Stimulated activated CD8-positive, alpha-beta memory T cell treated with anti-CD3 and anti-CD28 coated beads, Interleukin-15, amount 100 ng/mL, for 4 hours (primary cell): ENCODE measurements around the gene MSANTD1.

ENCODE experiments used
- DNase-seq, 2 donors: peaks; one replicate each; pipeline ENCODE4 v3.0.0-alpha.2; 2020; ENCODE audit warnings: low read depth in 2 of 2

The MSANTD1 gene

DNA sequence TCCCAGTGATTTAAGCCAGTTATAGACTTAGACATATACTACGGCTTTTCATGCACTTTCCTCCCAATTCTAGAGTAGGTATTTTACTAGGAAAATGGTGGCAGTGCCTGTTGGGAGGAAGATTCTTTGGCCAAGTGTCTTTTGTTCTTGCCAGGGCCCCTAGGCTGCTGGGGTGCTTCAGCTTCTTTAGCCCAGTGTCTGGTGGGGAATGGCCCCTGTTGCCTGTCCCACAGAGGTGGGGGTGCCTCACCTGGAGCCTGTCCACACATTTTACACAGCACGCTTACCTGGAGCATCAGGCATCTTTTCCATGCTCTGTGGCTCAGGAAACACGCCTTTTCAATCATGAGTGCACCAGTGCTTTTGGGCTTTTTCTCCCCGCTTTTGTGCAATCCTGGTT is 33.2 kb upstream of the MSANTD1 start:
- no peak for DNase-seq

DNA sequence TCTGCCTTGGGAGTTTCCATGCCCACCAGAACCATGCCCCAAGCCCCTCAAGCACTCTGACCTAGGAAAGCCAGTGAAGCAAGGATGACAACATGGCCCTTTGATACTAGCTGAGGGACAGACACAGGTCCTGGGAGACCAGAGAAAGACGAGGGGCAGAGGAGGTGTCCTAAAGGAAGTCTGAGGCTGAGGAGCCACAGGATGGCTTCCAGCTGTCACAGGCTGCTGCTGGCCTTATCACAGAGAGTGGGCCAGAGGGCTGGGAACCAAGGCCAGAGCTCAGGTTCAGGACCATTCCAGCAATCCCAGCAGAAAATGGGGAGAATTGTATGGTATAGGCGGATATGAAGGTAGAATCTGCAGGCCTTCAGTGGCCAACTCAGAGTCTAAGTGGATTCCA is 31.7 kb upstream of the MSANTD1 start:
- no peak for DNase-seq

DNA sequence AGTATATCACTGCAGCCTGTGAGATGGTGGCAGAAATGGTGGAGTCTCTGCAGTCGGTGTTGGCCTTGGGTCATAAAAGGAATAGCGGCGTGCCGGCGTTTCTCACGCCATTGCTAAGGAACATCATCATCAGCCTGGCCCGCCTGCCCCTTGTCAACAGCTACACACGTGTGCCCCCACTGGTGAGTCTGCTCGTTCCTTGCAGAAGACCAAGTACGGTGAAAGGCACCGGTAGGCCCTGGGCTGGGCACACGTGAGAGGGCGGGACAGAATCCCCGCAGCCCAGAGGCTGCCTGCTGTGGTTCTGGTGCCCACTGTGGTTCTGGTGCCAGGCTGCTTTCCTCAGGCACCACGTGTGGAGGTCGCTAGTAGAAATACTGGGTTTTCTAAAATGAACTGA is 31.2 kb upstream of the MSANTD1 start:
- no peak for DNase-seq

DNA sequence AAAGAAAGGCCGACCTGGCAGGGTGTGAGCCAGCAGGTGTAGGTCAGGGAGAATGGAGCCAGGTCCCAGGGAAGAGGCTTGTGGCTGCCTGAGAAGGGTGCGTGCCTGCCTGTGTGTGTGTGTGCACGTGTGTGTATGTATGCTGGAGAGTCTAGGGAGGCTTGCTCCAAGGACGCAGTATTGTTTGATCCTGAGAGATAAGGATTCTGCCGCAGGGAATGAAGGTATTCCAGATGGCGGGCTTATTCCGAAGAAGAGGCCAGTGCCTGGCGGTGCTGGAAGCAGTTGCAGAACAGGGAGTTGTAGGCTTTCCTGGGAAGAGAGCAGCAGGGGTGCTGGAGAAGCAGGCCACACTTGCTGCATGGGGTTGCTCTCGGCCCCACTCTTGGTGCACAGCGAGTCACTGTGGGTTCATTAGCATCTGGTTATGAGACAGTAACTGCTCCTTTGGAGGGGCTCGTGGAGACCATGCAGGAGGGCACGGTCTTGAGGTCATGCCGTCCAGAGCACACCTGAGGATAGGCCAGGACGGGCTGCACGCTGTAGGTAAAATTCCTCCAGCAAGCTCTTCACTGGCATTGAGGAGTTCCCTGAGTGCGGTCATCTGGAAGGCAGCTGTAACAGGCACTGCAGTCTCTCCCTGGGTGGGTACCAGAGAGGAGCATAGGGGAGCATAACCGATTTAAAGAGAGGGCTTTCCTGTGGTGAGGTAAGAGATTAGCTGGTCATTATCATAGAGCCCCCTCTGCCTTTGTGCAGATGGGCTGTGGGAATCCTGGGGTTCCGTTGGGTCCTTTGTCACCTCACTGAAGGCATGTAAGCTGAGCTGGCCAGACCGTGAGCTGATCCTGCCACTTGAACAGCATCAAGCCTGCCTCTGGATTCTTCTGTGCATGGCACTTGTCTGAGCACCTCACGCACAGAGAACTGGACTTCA is 29.9 kb upstream of the MSANTD1 start:
- no peak for DNase-seq

DNA sequence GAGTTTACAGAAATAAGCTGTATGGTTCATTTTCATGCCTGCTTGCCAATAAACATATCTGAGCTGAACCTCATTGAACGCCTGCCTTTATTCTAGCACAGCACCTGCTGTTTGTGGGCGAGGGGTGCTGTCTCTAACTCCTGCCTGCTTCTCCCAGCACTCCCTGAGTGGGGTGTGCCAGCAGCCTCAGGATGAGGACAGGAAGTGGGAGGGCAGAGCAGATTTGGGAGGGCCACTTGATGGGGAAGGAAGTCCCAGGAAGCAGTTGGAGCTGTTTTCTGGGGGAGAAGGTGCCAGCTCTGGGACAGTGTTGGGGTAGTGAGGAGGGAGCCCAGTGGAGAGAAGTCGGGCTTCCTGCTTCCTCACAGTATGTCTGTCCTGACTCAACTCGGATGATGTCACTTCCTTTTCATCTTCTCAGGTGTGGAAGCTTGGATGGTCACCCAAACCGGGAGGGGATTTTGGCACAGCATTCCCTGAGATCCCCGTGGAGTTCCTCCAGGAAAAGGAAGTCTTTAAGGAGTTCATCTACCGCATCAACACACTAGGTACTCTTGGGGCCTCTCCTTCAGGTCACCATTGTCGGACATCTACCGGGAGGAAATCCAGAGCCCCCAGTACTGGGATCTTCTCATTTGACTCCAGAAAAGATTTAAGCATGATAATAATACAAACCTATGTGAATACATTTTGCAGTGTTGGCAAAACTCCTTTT is 29.0 kb upstream of the MSANTD1 start:
- DNase-seq: no peak

DNA sequence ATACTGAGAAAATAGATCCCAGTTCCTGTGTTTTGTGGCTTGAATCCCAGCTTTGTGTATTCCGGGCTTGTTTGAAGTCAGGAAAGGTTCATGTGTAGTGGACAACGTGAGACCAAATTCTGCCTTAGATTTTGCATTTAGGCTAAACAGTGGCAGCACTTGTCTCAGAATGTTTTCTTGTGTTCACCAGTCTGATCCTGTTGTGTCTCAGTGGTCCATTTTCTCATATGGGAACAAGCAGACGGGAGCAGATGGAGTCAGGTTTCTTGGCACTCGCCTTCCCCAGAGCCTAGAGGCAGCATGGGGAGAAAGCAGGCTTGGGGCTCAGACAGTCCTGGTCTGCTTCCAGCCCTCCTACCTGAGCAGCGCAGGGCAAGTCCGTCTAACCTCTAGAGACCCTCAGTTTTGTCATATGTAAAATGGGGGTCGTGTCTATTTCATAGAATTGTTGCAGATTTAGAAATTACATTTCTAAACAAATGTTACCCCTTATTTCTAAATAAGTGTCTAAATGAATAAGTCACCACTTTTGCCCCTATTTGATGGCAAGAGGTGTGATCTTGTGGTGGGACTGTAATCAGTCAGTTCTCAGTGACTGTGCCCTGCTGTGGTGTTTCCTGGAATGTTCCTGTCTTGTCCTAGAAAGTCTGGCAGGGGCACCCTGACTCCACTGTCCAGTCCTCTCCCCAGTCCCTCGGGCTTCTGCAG is 28.3 kb upstream of the MSANTD1 start:
- DNase-seq: no peak

DNA sequence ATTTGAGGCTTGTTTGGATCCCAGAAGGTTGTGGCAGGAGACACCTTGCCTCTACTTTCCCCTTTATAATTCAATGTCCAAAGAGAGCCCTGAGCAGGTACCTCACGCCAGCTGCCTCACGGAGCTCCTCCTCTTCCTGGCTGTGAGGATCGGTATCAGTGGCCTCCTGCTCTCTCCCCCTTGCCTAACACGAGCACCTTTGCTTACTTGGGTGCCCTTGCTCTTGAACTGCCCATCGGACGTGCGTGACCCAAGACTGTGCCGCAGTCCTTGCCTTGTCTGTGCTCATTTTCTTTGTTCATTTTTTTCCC is 27.8 kb upstream of the MSANTD1 start:
- DNase-seq: no peak

DNA sequence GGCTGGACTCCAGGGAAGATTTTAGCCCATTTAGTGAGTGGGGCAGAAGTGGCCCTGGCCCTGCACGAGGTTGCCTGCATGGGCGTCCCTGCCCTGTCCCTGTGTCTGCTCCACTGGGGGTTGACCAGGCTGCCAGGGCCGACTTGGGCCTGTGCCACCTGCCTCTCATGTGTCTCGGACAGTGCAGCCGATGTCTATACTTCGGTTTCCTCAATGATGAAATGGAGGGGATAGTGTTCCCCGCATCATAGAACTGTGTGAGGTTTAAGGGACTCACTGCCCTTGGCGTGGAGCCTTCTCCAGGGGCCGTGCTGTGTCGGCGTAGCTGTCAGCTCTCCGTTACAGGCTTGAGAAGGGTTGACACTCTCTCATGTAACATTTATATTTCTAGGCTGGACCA is 27.0 kb upstream of the MSANTD1 start:
- DNase-seq: no peak

DNA sequence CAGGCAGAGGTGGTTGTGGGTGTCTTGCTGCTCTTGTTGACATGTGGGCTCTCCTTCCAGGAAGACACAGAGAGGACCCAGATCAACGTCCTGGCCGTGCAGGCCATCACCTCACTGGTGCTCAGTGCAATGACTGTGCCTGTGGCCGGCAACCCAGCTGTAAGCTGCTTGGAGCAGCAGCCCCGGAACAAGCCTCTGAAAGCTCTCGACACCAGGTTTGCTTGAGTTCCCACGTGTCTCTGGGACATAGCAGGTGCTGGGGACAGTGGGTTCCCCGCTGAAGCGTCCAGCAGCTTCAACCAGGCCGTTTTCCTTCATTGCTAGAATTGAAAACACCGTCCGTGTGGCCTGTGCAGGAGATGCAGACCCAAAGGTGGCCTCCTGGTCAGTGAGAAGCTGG is 25.6 kb upstream of the MSANTD1 start:
- DNase-seq: no peak

DNA sequence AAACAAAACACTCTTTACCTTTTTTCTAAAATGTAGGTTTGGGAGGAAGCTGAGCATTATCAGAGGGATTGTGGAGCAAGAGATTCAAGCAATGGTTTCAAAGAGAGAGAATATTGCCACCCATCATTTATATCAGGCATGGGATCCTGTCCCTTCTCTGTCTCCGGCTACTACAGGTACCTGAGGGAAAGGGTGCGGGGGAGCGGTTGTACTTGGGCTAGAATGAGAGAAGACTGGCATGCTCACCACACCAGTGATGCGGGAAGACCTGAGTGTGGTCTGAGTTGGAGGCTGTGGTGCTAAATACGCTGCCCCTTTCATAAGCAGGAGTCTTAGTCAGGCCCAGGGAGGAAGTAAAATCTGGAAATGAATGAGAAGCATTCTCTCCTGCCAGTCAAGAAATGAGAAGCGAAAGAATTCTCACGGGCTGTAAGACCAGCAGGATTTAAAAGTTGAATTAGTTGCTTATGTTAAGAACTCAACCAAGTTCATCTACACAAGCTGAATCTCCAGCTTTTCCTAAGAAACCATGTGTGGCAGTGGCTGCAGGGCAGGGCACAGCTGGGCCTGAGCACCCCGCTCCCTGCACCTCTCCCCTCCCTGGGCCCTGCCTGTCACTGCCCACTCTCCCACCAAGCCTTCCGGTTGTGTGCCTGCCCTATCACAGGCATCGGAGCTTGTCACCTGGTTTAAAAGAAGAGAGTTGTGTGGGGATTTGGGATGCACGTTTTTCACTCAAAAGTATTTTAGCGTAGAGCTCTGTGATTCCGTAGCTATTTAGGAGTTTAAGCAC is 24.8 kb upstream of the MSANTD1 start:
- DNase-seq: no peak

DNA sequence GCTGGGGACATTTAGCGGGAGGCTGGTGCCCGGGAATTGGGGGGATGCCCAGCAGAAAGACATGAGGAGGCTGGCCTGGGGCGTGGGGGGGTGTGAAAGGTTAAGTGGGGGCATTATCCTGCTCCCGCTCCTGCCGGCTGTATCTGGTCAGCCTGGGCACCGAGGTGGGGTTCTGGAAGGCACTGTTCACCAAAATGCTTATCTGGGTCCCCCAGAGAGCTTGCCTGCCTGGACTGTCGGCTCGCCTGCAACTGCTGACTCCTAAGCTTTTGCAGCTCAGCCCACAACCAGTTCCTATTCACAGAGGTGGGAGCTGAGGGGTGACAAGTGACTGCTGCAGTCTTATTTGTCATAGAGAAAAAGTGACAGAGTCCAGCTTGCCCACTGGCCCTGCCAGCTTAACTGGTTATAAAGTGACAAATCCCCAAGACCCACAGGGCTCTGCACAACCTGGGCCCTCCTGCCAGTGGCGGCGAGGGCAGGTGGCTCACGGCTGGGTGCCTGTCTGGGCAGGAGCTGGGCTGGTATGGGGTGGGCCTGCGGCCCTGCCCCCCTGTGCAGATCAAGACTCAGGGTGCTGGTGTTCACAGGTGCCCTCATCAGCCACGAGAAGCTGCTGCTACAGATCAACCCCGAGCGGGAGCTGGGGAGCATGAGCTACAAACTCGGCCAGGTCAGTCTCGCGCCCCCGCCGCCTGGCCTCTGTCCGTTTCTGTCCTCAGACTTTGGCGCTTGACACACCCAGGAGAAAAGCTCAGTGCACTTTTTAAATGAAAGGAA is 23.7 kb upstream of the MSANTD1 start:
- no peak for DNase-seq

DNA sequence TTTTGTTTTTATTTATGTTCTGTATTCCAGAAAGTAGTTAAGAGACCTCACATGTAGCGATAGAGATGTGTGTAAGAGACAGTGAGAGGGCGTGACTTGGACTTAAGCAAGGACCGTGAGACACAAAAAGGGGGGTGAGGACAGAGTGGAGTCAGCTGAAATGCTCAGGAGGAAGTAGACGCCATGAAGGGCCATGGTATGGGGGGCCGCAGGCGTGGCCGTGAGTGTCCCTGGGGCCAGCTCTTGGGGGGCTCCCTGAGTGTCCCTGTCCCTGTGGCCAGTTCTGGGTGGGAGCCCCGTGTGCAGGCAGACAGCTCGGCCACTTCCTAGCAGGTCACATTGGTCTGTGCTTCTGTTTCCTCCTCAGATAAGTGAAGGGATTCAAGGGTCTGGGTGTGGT is 23.0 kb upstream of the MSANTD1 start:
- no peak for DNase-seq

DNA sequence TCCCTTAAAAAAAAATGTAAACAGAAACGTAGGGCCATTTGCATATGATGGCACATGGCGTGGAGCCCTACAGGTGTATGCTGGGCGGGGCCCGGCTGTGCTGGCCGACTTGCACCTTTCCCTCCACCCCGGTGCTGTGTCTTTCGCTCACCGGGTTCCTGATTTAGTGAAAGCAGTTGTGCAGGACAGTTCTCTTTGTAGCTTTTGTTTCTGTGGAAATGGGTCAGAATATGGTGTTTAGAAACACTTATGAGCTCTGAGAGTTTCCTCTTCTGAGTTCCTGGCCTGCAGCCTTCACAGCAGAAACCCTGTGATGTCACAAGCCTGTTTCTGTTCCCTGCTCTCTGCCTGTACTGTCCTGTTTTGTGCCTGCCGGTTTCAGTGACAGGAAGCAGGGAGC is 22.5 kb upstream of the MSANTD1 start:
- DNase-seq: no peak

DNA sequence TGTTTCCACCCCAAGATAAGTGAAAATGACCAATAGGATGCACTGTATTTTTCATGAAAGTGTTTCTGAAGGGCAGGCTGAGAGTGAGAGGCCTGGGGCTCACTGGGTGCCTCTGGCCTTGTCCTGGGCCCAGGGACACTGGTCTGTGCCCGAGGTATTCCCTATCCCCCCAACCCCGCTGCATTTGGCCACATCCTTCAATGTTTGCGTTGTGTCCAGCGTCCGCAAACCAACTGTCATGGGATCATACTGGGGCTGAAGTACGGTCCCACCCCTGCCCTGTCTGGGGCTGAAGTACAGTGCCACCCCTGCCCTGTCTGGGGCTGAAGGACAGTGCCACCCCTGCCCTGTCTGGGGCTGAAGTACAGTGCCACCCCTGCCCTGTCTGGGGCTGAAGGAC is 22.0 kb upstream of the MSANTD1 start:
- no peak for DNase-seq

DNA sequence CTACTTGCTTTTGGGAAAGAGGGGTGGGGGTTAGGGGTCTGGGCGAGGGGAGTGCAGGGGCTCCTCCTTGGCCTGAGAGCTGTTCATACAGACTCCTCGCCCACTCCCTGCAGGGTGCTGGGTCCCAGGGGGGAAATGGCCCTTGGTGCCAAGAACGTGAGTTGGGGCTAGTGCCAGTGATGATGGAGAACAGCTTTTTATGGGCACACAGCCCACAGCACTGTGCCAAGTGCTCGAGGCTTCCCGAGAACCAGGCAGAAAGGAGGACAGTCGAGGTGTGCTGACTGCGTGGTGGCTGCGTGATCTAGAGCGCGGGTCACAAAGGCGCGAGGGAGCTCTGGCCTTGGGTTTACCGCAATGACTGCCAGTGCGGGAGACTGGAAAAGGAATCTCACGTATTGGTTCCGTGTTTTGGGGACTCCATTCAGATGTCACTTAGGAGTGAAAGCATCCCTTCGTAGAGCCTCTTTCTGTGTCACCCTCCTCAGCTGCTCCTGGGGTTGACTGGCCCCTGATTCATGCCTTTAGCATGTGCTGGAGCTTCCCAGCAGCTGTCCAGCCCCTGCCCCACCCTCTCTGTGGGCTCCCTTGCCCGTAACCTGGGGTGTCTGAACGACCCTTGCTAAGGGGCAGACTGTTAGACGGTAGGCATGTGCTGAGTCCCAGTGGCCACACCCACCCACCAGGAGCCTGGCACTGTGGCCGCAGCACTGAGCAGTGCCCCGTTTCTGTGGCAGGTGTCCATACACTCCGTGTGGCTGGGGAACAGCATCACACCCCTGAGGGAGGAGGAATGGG is 20.9 kb upstream of the MSANTD1 start:
- DNase-seq: no peak

DNA sequence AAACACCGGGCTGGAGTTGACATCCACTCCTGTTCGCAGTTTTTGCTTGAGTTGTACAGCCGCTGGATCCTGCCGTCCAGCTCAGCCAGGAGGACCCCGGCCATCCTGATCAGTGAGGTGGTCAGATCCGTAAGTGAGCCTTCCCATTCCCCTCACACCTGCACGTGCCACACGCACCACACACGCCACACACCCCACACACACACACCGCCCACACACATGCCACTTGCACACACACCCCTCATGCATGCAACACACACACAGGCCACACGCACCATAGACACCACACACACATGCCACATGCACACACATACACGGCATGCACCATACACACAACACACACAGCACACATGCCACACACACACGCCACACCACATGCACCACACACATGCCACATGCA is 20.1 kb upstream of the MSANTD1 start:
- no peak for DNase-seq

DNA sequence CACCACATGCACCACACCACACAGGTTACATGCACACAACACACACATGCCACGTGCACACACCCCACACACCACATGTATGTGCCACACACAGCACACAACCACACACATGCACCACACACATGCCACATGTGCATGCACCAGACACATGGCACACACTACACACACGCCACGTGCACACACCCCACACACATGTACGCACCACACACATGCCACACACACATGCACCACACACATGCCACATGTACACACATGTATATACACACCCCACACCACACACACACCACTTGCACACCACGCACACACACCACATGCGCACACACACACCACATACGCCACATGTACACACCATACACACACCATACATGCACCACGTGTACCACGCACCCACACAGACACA is 19.6 kb upstream of the MSANTD1 start:
- DNase-seq: no peak

DNA sequence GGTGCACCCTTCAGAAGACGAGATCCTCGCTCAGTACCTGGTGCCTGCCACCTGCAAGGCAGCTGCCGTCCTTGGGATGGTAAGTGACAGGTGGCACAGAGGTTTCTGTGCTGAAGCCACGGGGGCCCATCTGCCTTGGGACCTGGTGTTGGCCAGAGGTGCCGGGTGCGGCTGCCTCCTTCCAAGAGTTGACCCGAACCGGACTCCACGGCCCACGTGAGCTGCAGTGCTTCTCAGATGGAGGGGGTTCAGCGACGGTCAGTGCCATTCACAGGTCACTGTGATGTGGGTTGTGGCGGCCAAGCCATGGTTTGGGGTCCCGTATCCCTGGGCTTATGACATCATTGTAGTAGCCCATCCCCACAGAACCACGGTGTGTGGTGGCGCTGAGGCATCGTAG is 19.0 kb upstream of the MSANTD1 start:
- DNase-seq: no peak

DNA sequence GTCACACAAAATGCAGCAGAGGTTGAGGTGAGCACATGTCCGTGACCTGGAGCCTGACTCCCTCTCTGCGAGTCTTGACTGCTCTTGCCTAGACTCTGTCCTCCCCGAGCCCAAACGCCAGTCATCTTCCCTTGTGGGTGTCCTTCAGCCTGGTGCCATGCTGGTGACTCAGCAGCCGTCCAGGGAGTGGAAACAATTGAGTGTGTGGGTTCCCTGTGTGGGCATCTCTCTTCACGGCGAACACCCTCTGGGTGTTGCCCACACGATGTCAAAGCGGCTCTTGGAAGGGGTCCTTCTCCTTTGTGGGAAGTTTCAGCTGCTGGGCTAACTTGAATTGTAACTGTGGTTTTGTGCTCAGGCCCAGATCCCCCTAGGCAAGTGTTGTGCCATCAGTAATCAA is 17.5 kb upstream of the MSANTD1 start:
- no peak for DNase-seq

DNA sequence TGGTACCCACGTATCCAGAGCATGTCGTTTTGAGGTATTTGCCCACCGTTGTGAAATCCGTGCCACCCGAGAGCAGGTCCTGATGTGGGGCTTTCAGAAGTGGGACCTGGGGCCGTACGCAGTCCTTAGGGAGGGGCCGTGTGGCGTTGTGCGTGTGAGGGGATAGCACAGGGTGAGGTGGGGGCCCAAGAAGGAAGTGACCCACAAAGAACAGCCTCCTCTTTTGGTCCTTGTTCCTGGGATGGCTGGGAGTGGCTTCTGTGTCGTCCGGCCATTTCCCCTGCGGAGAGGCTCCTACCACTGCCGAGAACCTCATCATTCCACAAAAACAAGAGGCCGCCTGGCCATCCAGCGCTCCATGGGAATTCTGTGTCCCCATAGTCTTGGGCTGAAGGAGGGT is 17.0 kb upstream of the MSANTD1 start:
- no peak for DNase-seq
